GM21360 (cell line): ENCODE results near the gene MMP27.
"Not testable (repeated sequence)": the region's sequence is repeated elsewhere in the genome, so short reads cannot be mapped to it uniquely, and the experiment has no call there.

ENCODE experiments used
- ATAC-seq: cut with Tn5 transposase; IDR thresholded peaks from one replicate; pipeline ENCODE4 v1.9.1; 2021; ENCODE audit warnings: mild to moderate bottlenecking, moderate library complexity; ENCODE audit not compliant: unreplicated experiment

The MMP27 gene, protein sequence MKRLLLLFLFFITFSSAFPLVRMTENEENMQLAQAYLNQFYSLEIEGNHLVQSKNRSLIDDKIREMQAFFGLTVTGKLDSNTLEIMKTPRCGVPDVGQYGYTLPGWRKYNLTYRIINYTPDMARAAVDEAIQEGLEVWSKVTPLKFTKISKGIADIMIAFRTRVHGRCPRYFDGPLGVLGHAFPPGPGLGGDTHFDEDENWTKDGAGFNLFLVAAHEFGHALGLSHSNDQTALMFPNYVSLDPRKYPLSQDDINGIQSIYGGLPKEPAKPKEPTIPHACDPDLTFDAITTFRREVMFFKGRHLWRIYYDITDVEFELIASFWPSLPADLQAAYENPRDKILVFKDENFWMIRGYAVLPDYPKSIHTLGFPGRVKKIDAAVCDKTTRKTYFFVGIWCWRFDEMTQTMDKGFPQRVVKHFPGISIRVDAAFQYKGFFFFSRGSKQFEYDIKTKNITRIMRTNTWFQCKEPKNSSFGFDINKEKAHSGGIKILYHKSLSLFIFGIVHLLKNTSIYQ

GRCh38 chr11:102705626-102706025 is at the start of gene MMP27:
TSS of gene MMP27 (minus strand) at chr11:102705769. CDS start at chr11:102705714, 55 bp downstream.
- no peak for ATAC-seq

- no peak for ATAC-seq
Measured at GRCh38 chr11:102753267-102753666, 47.7 kb upstream of the MMP27 start.

DNA sequence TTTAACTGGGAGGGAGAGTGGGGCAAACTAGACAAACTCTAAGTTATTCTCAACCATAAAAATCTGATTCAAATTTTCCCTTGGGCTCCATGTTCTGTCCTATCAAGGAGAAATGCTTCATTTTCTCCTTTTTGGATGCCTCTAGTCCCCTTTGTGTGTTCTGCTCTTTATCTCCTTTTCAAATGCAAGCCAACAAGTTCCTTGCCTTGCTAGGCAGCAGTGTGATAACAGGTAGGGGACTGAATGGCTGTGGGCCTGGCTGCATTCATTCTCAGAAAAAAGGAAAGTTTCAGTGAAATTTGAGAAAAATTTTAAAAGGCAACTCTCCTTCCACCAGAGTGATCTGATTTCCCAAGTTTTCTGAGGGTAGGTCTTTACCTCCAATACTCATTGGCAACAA is 46.1 kb upstream of the MMP27 start:
- no peak for ATAC-seq

GRCh38 chr11:102749101-102749722 is 43.6 kb upstream of the MMP27 start:
- no peak for ATAC-seq

- ATAC-seq = not testable (repeated sequence)
Measured at GRCh38 chr11:102746746-102747578, 41.4 kb upstream of the MMP27 start.

DNA sequence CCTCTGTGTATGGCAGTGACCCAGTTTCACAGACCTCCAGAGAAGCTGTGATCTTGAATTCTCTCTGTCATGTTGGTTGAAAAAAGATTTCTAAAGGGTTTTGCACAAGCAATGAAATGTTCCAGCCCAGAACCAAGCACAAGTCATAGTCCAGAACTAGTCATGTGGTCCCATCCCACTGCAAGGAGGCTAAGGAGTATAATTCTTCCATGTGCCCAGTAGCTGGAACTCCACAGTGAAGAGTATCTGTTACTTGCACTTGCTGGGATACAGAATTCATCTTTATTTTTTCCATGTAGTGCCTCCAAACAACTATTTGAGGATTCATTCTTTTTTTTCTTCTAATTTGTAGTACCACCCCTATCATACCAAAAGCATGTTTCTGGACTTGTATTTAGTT is 29.1 kb upstream of the MMP27 start:
- ATAC-seq = no peak

DNA sequence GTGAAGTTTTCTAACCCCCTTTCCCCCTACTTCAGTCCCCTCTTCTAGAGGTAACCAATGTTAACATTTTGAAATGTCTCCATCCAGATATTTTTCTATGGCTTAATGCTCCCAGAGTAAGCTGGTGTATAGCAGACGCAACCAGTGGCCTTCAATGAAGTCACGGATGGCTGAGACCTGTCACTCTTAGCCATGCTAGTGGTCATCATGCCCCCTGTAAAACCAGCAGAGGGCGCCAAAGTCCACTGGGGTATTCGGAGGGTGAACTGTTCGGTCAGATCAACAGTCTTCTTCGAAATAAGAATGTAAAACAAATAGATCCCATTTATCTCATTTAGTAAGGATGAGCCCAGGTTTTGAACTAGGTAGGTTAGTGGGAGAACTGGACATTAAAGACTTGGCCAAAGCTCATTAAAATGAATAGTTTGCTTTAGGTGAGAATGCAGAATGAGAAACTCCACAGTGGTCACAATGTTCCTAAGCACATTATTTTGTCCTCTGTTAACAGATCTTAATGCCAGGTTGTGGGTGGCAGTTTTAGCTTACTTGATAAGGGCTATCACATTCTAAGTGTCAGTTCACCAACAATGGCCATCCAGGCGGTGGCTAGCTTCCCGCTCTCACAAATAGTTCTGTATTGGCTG is 27.8 kb upstream of the MMP27 start:
- ATAC-seq = peak; percentile 87

GRCh38 chr11:102730944-102731343 is 25.4 kb upstream of the MMP27 start:
- ATAC-seq = not testable (repeated sequence)

DNA sequence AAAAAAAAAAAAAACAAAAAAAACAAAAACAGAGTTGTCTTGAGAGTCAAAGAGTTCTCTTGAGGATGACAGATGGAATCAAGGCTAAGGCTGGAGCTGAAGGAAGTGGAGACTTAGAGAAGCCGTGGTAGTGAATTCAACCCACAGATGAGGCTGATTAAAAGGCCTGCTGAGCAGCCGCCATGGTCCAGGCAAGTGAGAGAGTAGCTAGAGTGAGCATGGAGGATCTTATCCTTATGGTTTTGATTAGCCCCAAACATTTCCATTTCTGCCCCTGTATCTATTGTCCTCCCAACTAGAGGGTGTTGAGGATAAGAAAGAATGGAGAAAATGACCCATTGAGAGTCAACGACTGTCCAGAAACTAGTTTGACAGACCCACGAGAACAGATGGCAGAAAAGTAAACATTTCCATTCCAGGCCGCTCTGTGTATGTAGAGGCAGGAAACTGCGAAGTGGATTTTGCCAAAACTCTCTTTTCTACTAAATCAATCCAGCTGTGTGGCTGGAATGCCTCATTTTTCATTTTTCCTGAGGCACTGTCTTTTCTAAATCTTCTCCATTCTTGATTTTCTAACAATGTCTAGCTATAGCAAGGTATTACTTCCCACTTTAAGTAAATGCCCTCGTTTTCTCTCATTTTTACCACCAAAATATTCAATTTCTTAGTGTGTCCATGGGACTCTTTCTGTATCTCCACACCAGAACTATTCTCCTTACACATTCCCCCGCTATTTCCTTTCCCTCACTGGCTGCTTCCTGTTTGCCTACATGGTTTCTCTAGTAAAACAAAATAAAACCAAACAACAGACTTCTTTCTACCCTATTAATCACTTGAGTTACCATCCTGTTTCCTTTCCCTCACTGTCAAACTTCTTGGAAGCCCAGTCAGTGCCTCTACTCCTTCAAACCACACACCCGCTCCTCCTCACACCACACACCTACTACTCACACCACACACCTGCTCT is 24.6 kb upstream of the MMP27 start:
- ATAC-seq = no peak

- ATAC-seq = no peak
Measured at GRCh38 chr11:102727890-102728289, 22.3 kb upstream of the MMP27 start.

DNA sequence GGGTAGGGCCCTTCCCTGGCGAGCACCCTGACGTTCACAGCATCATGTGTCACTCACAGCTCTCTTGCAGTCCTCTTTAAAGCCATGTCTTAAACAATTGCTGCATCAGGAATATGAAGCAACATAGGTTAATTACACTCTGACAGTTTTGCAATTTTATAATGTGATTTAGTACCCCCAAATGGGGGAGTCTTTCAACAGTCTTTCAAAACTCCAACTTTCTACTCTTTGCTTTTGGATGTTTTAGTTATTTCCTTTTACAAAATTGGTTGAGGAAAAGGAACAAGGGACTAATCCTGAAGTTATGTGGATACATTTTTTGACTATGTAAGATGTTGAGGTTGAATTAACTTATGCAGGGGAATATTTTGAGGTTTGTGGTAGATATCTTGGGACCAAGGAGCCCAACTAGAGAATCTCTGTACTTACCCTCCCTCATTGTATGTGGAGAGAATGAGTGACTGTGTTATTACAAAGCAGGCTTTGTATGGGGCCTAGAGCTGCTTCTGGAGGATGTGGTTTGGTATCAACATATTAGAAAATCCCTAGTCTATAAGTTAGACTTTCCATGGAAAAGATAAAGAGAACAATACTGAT is 19.4 kb upstream of the MMP27 start, which contains the start of gene MMP8:
TSS of gene MMP8 (minus strand) at position 51 of the 597 bp plus-strand sequence. CDS start 99 bp downstream, outside the sequence.
- ATAC-seq = no peak

GRCh38 chr11:102722821-102723220 is 17.3 kb upstream of the MMP27 start:
- no peak for ATAC-seq

- ATAC-seq = no peak
Measured at GRCh38 chr11:102719620-102720277, 14.2 kb upstream of the MMP27 start.

DNA sequence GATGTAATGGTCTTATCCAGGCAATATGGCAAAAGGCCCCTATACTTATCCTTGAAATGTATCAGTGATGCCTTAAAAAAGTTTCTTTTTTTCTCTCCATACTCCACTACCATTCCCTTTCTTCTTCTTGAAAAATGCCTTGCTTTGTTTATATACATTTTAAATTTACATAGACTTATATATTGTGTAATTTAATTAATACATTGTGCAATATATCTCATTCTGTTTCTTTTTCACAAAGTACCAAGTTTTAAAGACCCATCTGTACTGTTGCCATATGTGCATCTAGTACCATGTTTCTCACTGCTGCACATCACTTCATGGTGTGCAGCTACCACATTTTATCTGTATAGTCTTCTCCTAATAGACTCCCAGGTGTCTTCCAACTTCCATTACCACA is 11.7 kb upstream of the MMP27 start:
- ATAC-seq = no peak

DNA sequence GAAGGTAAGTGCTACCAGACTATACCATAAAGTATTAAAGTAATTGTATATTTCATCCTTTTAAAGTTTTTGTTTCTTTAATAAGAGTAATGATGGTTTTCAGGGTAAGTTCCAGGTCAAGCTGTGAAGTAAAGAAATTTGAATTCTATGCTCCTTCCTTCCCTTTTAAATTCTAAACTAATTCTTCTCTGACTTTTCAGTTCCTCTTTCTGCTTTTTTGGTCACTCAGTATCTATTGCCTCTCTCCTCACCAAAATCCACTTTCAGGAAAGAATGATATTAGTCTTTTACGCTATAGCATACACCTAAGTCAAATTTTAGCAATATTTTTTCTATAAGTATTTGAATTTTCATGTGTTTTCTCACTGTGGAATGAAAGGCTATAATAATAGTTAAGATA is 11.0 kb upstream of the MMP27 start:
- ATAC-seq = peak; percentile 58

DNA sequence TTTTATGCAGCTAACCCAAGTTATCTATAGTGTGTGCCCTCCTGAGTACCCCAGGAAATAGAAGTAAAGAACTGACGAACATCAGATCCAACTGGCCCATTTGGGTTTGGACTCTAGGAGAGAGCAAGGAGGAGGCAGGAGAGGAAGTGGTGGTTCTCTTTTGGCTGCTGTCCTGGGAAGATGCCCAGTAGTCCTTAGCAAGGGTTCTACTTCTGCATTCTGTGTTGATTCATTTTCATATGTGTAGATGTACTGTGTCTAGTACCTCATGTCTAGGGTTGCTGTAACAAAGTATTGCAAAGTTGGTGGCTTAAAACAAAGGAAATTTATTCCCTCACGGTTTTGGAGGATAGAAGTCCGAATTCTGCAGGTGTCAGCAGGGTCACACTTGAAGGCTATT is 6.6 kb upstream of the MMP27 start:
- no peak for ATAC-seq

DNA sequence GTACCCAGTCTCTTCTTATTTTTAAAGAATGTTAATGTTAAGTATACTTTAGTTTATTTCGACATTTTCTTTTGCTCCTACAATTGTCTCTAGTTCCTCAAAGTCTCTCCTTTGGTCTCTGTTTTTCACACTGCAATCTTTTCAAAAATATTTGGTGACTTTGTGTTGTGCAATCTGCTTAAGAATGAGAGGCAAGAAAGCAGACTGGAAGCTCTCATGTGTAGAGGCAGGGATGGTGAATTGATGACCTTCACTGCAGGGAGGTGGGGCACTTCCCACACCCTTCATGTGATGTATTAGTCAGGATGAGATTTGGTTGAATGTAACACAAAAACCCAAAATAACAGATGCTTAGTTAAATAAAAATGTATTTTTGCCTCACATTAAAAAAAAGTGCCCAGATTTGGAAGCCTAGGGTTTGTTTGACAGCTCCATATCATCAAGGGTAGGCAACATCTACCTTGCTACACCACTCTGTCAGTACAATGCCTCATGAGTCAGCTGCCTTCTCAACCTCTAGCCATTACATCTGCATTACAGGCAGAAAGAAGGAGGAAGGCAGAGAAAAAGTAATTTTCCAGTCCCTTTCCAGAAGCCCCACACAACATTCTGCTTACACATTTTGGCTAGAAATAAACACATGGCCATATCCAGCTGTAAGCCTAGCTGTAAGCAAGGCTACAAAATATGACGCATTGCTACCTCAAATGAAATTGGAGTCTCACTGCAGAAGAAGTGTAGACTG is 3.8 kb upstream of the MMP27 start:
- ATAC-seq = no peak

DNA sequence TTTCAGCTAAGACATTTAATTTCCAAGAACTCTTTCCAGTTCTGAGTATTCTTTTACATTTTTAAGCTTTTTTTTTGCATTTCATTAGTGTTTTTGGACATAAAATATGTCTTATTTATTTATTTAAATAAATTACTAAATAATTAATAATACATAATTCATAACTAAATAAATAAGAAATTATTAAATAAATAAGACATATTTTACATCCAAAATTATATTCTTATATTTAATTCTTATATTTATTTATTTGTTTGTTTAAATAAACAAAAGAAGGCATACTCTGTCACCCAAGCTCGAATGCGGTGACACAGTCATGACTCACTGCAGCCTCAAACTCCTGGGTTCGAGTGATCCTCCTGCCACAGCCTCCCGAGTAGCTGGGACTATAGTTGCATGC is 3.1 kb upstream of the MMP27 start:
- no peak for ATAC-seq
